HEK293T (cell line): Measurements from ENCODE around the gene RPS17.
"Not testable (repeated sequence)": the region's sequence is repeated elsewhere in the genome, so short reads cannot be mapped to it uniquely, and the experiment has no call there.

ENCODE experiments used
- BHLHE40 ChIP-seq: fragments of 450-650 bp; IDR thresholded peaks from 2 replicates; pipeline ENCODE4 v1.6.1; 2016; ENCODE audit warnings: mild to moderate bottlenecking, moderate library complexity, borderline replicate concordance
- FOXA1 ChIP-seq: fragments of 450-650 bp; IDR thresholded peaks from 2 replicates; pipeline ENCODE4 v1.6.1; 2016; ENCODE audit warnings: mild to moderate bottlenecking
- ZNF384 ChIP-seq: fragments of 450-650 bp; IDR thresholded peaks from 2 replicates; pipeline ENCODE4 v1.6.1; 2016

DNA sequence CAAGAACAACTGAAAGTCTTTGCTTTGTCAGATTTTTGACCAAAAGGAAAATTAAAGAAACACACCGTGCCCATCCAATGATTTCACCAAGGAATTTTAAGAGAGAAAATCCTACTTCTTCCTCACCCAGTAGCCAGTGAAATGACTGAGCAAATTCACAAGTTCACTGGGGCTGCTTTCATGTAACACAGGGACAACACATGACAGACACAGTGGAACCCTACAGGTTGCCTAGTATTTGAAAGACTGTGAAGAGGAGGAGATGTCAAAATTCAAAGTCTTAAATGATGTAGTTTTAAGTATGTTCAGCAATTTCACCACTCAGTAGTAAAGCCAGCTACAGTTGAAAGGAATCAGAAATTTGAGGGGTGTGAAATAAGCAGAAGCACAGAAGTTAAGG is 33.2 kb downstream of the RPS17 start:
- not testable (repeated sequence) for TF ChIP-seq ZNF384, FOXA1, BHLHE40
